Stimulated activated effector memory CD8-positive, alpha-beta T cell treated with anti-CD3 and anti-CD28 coated beads, Interleukin-12 subunit alpha, Interleukin-12 subunit beta, amount 100 ng/mL, for 72 hours (primary cell): ENCODE measurements around the gene KCNK5.

ENCODE experiments used
- ATAC-seq: fragments of 150-1000 bp; cut with Tn5 transposase; 2 replicates; pipeline ENCODE4 v1.10.0; 2021
- DNase-seq, 2 donors: peaks; one replicate each; pipeline ENCODE4 v3.0.0; 2021 to 2022; ENCODE audit warnings: low spot score in 2 of 2
- H3K27ac Mint-ChIP-seq: one replicate; pipeline ENCODE4 v1.8.0; 2022; ENCODE audit warnings: mild to moderate bottlenecking, mixed read lengths
- H3K36me3 Mint-ChIP-seq: one replicate; pipeline ENCODE4 v1.8.0; 2022; ENCODE audit warnings: mild to moderate bottlenecking, mixed read lengths
- H3K4me1 Mint-ChIP-seq: one replicate; pipeline ENCODE4 v1.8.0; 2022; ENCODE audit warnings: mixed read lengths
- H3K4me3 Mint-ChIP-seq: one replicate; pipeline ENCODE4 v1.8.0; 2022; ENCODE audit warnings: mild to moderate bottlenecking, mixed read lengths
- H3K9me3 Mint-ChIP-seq: one replicate; pipeline ENCODE4 v1.8.0; 2022; ENCODE audit warnings: mixed read lengths

Gene KCNK5

GRCh38 chr6:39256294-39256940, 27.1 kb upstream of the KCNK5 start:
- no peak overlapping the region for H3K4me3 Mint-ChIP-seq
- no peaks in the 10 kb centered on the region for H3K4me1 Mint-ChIP-seq
- ATAC-seq (no peak), DNase-seq (no peak)
- no peaks in the 10 kb centered on the region for H3K9me3 Mint-ChIP-seq
- no peaks in the 10 kb centered on the region for H3K36me3 Mint-ChIP-seq
- no peak overlapping the region for H3K27ac Mint-ChIP-seq

GRCh38 chr6:39254999-39255535, 25.8 kb upstream of the KCNK5 start:
- Mint-ChIP-seq H3K36me3 (no peaks in the 10 kb centered on the region), H3K4me1 (no peaks in the 10 kb centered on the region), H3K9me3 (no peaks in the 10 kb centered on the region), H3K4me3 (no peak overlapping the region), H3K27ac (peak overlapping the region; percentile 12)
- ATAC-seq, result peak; percentile 87
- DNase-seq, result no peak

GRCh38 chr6:39251406-39251805, 22.1 kb upstream of the KCNK5 start:
- DNase-seq, result no peak
- Mint-ChIP-seq H3K4me3 (no peak overlapping the region), H3K27ac (no peak overlapping the region), H3K9me3 (no peaks in the 10 kb centered on the region), H3K4me1 (peaks cover 7% of the 10 kb centered on the region), H3K36me3 (no peaks in the 10 kb centered on the region)
- no peak for ATAC-seq

GRCh38 chr6:39250507-39250906, 21.2 kb upstream of the KCNK5 start:
- H3K27ac Mint-ChIP-seq, result no peak overlapping the region
- H3K4me3 Mint-ChIP-seq, result no peak overlapping the region
- no peaks in the 10 kb centered on the region for H3K36me3 Mint-ChIP-seq
- H3K4me1 Mint-ChIP-seq, result peaks cover 7% of the 10 kb centered on the region
- ATAC-seq (no peak), DNase-seq (no peak)
- no peaks in the 10 kb centered on the region for H3K9me3 Mint-ChIP-seq

- Mint-ChIP-seq H3K4me1 (peaks cover 7% of the 10 kb centered on the region), H3K27ac (no peak overlapping the region), H3K9me3 (no peaks in the 10 kb centered on the region), H3K36me3 (no peaks in the 10 kb centered on the region), H3K4me3 (no peak overlapping the region)
- no peak for ATAC-seq
- no peak for DNase-seq
These were observed 20.0 kb upstream of the KCNK5 start for GRCh38 chr6:39249278-39249677.

GRCh38 chr6:39247667-39248194, 18.5 kb upstream of the KCNK5 start:
- Mint-ChIP-seq H3K4me3 (no peak overlapping the region), H3K4me1 (peaks cover 7% of the 10 kb centered on the region), H3K9me3 (no peaks in the 10 kb centered on the region), H3K36me3 (no peaks in the 10 kb centered on the region), H3K27ac (no peak overlapping the region)
- DNase-seq, result no peak
- ATAC-seq, result peak; percentile 36

- Mint-ChIP-seq H3K4me1 (peaks cover 7% of the 10 kb centered on the region), H3K4me3 (no peak overlapping the region), H3K27ac (no peak overlapping the region), H3K36me3 (no peaks in the 10 kb centered on the region), H3K9me3 (no peaks in the 10 kb centered on the region)
- DNase-seq (no peak), ATAC-seq (no peak)
These were observed 14.5 kb upstream of the KCNK5 start for GRCh38 chr6:39243809-39244208.

- H3K36me3 Mint-ChIP-seq, result no peaks in the 10 kb centered on the region
- no peak for DNase-seq
- no peak overlapping the region for H3K27ac Mint-ChIP-seq
- peak; percentile 34 for ATAC-seq
- H3K4me1 Mint-ChIP-seq, result no peaks in the 10 kb centered on the region
- no peaks in the 10 kb centered on the region for H3K9me3 Mint-ChIP-seq
- H3K4me3 Mint-ChIP-seq, result no peak overlapping the region
These were observed 11.0 kb upstream of the KCNK5 start for GRCh38 chr6:39240155-39240757.

- Mint-ChIP-seq H3K27ac (no peak overlapping the region), H3K4me3 (no peak overlapping the region), H3K4me1 (no peaks in the 10 kb centered on the region), H3K9me3 (no peaks in the 10 kb centered on the region), H3K36me3 (no peaks in the 10 kb centered on the region)
- DNase-seq (no peak), ATAC-seq (no peak)
These were observed 10.4 kb upstream of the KCNK5 start for GRCh38 chr6:39239527-39240154.

GRCh38 chr6:39236742-39237141, 7.5 kb upstream of the KCNK5 start:
- DNase-seq (no peak), ATAC-seq (no peak)
- Mint-ChIP-seq H3K36me3 (no peaks in the 10 kb centered on the region), H3K27ac (no peak overlapping the region), H3K4me3 (no peak overlapping the region), H3K4me1 (no peaks in the 10 kb centered on the region), H3K9me3 (no peaks in the 10 kb centered on the region)

GRCh38 chr6:39233333-39233732, 4.1 kb upstream of the KCNK5 start:
- H3K27ac Mint-ChIP-seq, result no peak overlapping the region
- peaks cover 8% of the 10 kb centered on the region for H3K4me1 Mint-ChIP-seq
- no peak overlapping the region for H3K4me3 Mint-ChIP-seq
- no peak for ATAC-seq
- DNase-seq, result no peak
- H3K9me3 Mint-ChIP-seq, result no peaks in the 10 kb centered on the region
- H3K36me3 Mint-ChIP-seq, result no peaks in the 10 kb centered on the region

- Mint-ChIP-seq H3K27ac (no peak overlapping the region), H3K4me3 (no peak overlapping the region), H3K36me3 (no peaks in the 10 kb centered on the region), H3K9me3 (no peaks in the 10 kb centered on the region), H3K4me1 (peaks cover 22% of the 10 kb centered on the region)
- ATAC-seq (no peak), DNase-seq (no peak)
These were observed 2.4 kb upstream of the KCNK5 start for GRCh38 chr6:39231521-39232243.

GRCh38 chr6:39230654-39231035, 1.4 kb upstream of the KCNK5 start:
- Mint-ChIP-seq H3K9me3 (no peaks in the 10 kb centered on the region), H3K36me3 (peaks cover 9% of the 10 kb centered on the region), H3K4me1 (peaks cover 32% of the 10 kb centered on the region), H3K27ac (no peak overlapping the region), H3K4me3 (no peak overlapping the region)
- DNase-seq (no peak), ATAC-seq (no peak)

GRCh38 chr6:39228111-39228971, 934 bp downstream of the KCNK5 start:
- peak overlapping the region; percentile 83 for H3K27ac Mint-ChIP-seq
- H3K36me3 Mint-ChIP-seq, result peaks cover 9% of the 10 kb centered on the region
- ATAC-seq (peak; percentile 22), DNase-seq (no peak)
- peaks cover 55% of the 10 kb centered on the region for H3K4me1 Mint-ChIP-seq
- no peaks in the 10 kb centered on the region for H3K9me3 Mint-ChIP-seq
- H3K4me3 Mint-ChIP-seq, result peak overlapping the region; percentile 73
